ENCODE results near the gene GMPR.
A peak's percentile ranks its signal among the peaks of the same experiment; 100 is the strongest.
"Not testable (repeated sequence)": the region's sequence is repeated elsewhere in the genome, so short reads cannot be mapped to it uniquely, and the experiment has no call there.

The GMPR gene

GRCh38 chr6:16238057-16238962, at the start of gene GMPR:
Gene GMPR, plus strand, starts transcription at chr6:16238587. Its CDS starts 107 bp downstream, at chr6:16238694.
- DNase-seq = peak; percentile 65

- DNase-seq = no peak
Observed at GRCh38 chr6:16190214-16190613, 48.2 kb upstream of the GMPR start.

- DNase-seq = no peak
Observed at GRCh38 chr6:16196260-16196983, 42.0 kb upstream of the GMPR start.

GRCh38 chr6:16196984-16197546, 41.3 kb upstream of the GMPR start:
- DNase-seq = no peak

- DNase-seq = no peak
Observed at GRCh38 chr6:16198061-16198705, 40.2 kb upstream of the GMPR start.

- no peak for DNase-seq
Observed at GRCh38 chr6:16199804-16200203, 38.6 kb upstream of the GMPR start.

GRCh38 chr6:16200321-16200883, 38.0 kb upstream of the GMPR start:
- no peak for DNase-seq

GRCh38 chr6:16201706-16202105, 36.7 kb upstream of the GMPR start:
- DNase-seq = no peak

GRCh38 chr6:16204653-16205376, 33.6 kb upstream of the GMPR start:
- DNase-seq = no peak

GRCh38 chr6:16205377-16206144, 32.8 kb upstream of the GMPR start:
- DNase-seq = no peak

- DNase-seq = peak; percentile 56
Observed at GRCh38 chr6:16206595-16207037, 31.8 kb upstream of the GMPR start.

- DNase-seq = no peak
Observed at GRCh38 chr6:16208989-16209388, 29.4 kb upstream of the GMPR start.

- no peak for DNase-seq
Observed at GRCh38 chr6:16209539-16209938, 28.8 kb upstream of the GMPR start.

- DNase-seq = no peak
Observed at GRCh38 chr6:16212276-16212675, 26.1 kb upstream of the GMPR start.

GRCh38 chr6:16216501-16217155, 21.8 kb upstream of the GMPR start:
- no peak for DNase-seq

- DNase-seq = no peak
Observed at GRCh38 chr6:16217156-16217721, 21.1 kb upstream of the GMPR start.

GRCh38 chr6:16222826-16223225, 15.6 kb upstream of the GMPR start:
- no peak for DNase-seq

GRCh38 chr6:16223362-16223761, 15.0 kb upstream of the GMPR start:
- DNase-seq = no peak

GRCh38 chr6:16224409-16224808, 14.0 kb upstream of the GMPR start:
- no peak for DNase-seq

GRCh38 chr6:16225062-16225731, 13.2 kb upstream of the GMPR start:
- not testable (repeated sequence) for DNase-seq

All from activated CD4-positive, alpha-beta T cell treated with anti-CD3 and anti-CD28 coated beads, Interleukin-2, amount 50 U/mL, for 16 hours (primary cell).